ENCODE data around the gene ZFP92.

ZFP92 gene

GRCh38 chrX:153414856-153415510, 3.7 kb downstream of the ZFP92 start:
- intact Hi-C loops (cut with DNase I; ENCODE audit: low total_unique reads) = no loop called here
- Histone ChIP-seq H3K27ac (no peak overlapping the region), H3K4me1 (peaks cover 0 to 12% (median 8%) of the 10 kb centered on the region in 4 donors), H3K4me3 (no peak overlapping the region), H3K9me3 (no peaks in the 10 kb centered on the region), H3K27me3 (peaks cover 0 to 3% of the 10 kb centered on the region in 2 donors), H3K36me3 (no peaks in the 10 kb centered on the region)
- no peak for TF ChIP-seq CTCF (IDR thresholded peaks at IDR 0.05)
- no peak for DNase-seq

- H3K4me1 ChIP-seq = peaks cover 0 to 3% (median 2%) of the 10 kb centered on the region in 4 donors
- no peak overlapping the region for H3K27ac ChIP-seq
- H3K27me3 ChIP-seq = peaks cover 0 to 3% of the 10 kb centered on the region in 2 donors
- intact Hi-C loops (cut with DNase I; ENCODE audit: low total_unique reads) = no loop called here
- H3K9me3 ChIP-seq = peaks cover 0 to 4% (median 0%) of the 10 kb centered on the region in 3 donors
- no peak overlapping the region for H3K4me3 ChIP-seq
- DNase-seq = no peak
- TF ChIP-seq CTCF (IDR thresholded peaks at IDR 0.05) = no peak
- H3K36me3 ChIP-seq = no peaks in the 10 kb centered on the region
Observed at GRCh38 chrX:153416781-153417450, 5.6 kb downstream of the ZFP92 start.

GRCh38 chrX:153417637-153418036, 6.4 kb downstream of the ZFP92 start:
- peaks cover 0 to 3% of the 10 kb centered on the region in 2 donors for H3K27me3 ChIP-seq
- H3K27ac ChIP-seq = no peak overlapping the region
- intact Hi-C loops (cut with DNase I; ENCODE audit: low total_unique reads) = no loop called here
- no peaks in the 10 kb centered on the region for H3K4me1 ChIP-seq
- no peaks in the 10 kb centered on the region for H3K36me3 ChIP-seq
- TF ChIP-seq CTCF (IDR thresholded peaks at IDR 0.05) = no peak
- peaks cover 0 to 4% (median 0%) of the 10 kb centered on the region in 3 donors for H3K9me3 ChIP-seq
- H3K4me3 ChIP-seq = no peak overlapping the region
- no peak for DNase-seq

- Histone ChIP-seq H3K27me3 (no peaks in the 10 kb centered on the region), H3K27ac (no peak overlapping the region), H3K36me3 (no peaks in the 10 kb centered on the region), H3K4me3 (no peak overlapping the region), H3K9me3 (peaks cover 0 to 4% (median 0%) of the 10 kb centered on the region in 3 donors), H3K4me1 (no peaks in the 10 kb centered on the region)
- no peak for TF ChIP-seq CTCF (IDR thresholded peaks at IDR 0.05)
- no peak for DNase-seq
- intact Hi-C loops (cut with DNase I; ENCODE audit: low total_unique reads) = no loop called here
Observed at GRCh38 chrX:153420851-153421599, 9.8 kb downstream of the ZFP92 start.

- no peaks in the 10 kb centered on the region for H3K36me3 ChIP-seq
- no peak overlapping the region for H3K27ac ChIP-seq
- no peak overlapping the region for H3K4me3 ChIP-seq
- no peaks in the 10 kb centered on the region for H3K4me1 ChIP-seq
- intact Hi-C loops (cut with DNase I; ENCODE audit: low total_unique reads) = no loop called here
- no peak for DNase-seq
- no peaks in the 10 kb centered on the region for H3K27me3 ChIP-seq
- H3K9me3 ChIP-seq = peaks cover 0 to 4% (median 0%) of the 10 kb centered on the region in 3 donors
- TF ChIP-seq CTCF (IDR thresholded peaks at IDR 0.05) = no peak
Observed at GRCh38 chrX:153421856-153422255, 10.6 kb downstream of the ZFP92 start.

Measured in tibial artery (tissue), 4 donors.